HG03442 (cell line): ENCODE measurements around the gene SGMS1.
A peak's percentile ranks its signal among the peaks of the same experiment; 100 is the strongest.

ENCODE experiments used
- ATAC-seq: cut with Tn5 transposase; IDR thresholded peaks from one replicate; pipeline ENCODE4 v1.9.1; 2021; ENCODE audit warnings: mild to moderate bottlenecking, moderate library complexity; ENCODE audit not compliant: unreplicated experiment

Gene SGMS1

DNA sequence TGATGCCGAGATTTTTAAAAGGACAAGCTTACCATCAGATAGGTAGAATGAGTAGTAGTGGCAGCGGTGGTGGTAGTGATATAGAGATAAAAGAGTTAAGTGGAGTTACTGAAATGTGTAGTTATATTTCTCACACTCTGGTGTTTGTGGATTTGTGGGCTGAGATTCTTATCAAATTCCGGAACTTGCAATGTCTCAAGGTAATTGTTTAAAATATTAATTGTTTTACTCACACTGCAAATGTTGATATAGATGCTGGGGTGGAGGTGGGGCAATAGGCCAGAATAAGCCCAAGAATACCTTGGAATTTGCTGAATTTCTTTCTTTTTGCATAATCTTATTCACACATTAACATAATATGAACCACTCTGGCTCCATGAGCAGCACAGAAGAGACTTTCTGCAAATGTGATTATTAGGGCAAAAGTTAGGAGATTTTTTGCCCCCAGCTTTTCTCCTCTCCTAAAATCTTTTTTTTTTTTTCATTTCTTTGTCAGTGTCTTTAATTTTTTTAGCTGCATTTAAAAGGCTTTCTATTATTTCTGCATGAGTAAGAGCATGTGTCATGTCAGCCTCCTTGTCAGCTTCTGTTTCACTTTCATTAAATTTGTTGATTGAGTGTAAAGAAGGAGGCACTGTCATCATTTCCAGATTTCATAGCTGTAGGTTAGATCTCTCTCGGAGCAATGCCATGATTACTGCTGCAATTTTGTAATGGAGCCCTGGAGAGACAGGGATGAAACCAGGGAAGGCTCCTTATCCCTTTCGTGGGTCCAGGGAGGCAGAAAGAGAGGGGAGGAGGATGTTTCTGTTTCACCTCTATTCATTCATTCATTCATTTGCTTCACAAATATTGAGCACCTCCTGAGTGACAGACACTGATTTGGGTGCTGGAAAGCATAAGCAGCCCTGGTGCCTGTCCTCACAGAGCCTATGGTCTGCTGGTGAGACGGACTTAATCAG is 13.1 kb upstream of the SGMS1 start:
- peak; percentile 90 for ATAC-seq

DNA sequence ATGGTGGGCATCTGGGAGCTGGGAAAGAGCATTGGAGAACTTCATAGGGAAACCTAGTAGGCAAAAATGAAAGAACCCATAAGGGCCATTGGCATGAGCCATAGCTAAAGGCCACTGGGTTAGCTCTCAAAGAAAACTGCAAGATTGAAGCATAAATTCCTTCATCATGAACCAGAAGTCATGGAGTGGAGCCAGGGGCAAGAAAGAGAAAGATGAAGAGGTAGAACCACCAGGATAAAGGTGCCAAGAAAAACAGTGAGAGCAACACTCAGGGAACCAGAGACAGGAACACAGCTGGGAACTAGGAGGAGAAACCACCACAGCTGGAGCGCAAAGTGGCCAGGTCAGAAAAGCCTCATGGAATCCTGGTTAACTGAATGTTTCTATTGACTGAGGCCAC is 11.5 kb upstream of the SGMS1 start:
- ATAC-seq = no peak

DNA sequence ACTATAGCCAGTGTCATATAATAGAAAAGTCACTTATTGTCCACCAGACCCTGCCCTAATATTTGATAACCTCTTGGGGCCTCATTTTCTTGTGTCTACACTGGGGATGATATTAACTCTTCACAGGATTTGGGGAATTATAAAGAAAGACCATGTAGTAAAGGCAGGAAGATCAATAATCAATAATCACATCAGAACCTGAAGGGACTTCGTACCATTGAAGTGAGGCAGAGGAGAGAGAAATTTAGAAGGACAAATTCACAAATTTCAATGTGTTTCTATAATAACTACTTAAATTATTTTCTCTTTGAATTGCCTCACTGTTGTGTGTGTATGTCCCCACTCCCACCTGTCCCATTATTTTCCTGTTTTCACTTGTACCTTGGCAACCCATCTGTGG is 10.7 kb upstream of the SGMS1 start:
- ATAC-seq = no peak

DNA sequence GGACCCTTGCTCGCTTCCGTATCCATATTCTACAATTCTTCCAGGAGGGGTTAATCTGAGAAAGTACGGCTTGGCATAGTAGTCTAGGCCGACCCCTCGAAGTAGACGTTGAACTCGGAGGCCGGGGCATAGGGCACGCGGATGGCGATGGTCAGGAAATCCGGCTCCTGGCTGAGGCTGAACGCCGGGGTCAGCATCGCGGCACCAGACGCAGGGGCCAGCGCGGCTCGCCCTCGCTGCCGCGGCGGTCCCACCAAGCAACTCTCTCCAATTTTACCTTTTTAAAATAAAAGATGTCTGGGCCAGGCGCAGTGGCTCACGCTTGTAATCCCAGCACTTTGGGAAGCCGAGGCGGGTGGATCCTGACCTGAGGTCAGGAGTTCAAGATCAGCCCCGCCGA is 7.3 kb upstream of the SGMS1 start:
- no peak for ATAC-seq

DNA sequence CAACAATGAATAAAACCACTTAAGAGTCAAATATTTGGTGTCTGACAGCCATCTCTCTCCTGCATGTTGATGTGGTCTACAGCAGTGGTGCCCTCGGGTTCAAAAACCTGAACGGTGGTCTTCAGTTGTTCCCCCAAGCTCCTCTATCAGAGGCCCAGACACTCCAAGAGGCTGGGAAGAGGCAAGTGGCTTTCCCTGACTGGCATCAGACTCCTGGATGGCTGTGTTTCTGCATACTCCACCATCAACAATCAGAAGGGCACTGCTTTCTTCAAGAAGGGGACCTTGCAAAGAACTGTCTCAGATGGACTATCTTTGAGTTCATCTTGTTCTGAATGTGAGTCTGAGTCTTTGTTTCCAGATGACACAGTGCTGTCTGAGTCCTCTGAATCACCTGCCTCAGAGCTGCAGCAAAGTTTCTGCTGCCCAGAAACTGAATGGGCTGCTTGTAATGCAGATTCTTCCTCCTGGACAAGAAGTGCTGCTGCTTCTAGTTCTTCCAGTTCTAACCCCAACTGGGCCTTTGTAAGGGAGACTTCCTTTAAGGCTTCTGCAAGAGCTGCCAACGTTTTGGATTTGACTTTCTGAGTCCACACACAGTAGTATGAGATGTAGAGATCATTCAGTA is 5.9 kb upstream of the SGMS1 start:
- ATAC-seq = no peak

DNA sequence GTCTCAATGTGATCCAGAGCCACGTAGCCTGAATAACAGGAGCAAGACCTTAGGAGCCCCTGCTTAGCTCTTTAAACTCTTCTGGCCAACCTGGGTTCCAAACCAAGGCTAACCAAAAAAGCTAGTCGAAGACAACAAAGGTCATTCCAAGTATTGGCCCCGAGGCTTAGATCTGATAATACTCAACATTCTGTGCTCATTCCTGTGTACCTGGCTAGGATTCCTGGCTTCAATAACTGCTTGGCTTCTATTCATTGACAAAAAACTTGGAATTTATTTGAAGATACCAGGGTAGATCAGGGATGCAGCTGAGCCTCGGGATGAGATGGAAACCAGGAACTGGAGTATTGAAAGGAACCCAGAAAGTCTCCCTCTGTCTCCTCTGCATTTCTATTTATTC is 4.1 kb upstream of the SGMS1 start:
- ATAC-seq = no peak

DNA sequence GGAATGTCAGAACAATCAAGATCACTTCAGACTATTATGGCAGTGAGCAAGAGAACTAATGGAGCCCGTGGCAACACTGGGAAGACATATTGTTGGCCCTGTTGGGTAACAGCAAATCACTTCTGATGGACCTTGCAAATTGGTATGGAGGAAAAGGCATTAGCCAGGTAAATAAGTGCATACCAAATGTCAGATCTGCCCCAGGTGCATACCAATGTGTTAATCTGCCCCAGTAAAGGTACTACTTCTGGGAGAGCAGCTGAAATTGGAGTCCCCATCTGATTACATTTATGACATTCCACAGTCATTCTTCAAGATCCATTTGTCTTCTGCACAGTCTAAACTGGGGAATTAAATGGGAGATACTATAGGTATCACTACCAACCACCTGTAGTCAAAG is 3.7 kb upstream of the SGMS1 start:
- no peak for ATAC-seq

DNA sequence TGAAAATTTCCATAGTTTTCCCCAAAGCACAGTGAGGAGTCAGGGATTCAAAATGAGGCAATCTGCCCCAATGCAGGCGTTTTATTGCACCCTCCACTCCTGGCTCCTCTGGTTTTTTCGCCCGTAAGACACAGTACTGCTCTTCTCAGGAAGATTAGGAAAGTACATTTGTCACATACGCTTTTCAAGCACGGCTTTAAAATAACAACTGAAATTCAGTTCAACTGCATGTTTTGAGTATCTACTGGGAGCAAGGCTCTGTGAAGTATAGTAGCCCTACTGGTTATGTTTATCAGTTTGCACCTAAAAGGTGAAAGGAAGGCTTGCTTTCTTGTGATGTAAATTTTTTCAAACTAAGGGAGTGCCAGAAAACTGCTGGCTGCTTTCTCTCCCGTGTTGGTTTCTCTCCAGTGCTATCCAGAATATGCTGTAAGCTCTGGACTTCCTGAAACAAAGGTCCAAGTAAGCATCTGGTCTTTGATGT is 1.9 kb upstream of the SGMS1 start:
- ATAC-seq = no peak

DNA sequence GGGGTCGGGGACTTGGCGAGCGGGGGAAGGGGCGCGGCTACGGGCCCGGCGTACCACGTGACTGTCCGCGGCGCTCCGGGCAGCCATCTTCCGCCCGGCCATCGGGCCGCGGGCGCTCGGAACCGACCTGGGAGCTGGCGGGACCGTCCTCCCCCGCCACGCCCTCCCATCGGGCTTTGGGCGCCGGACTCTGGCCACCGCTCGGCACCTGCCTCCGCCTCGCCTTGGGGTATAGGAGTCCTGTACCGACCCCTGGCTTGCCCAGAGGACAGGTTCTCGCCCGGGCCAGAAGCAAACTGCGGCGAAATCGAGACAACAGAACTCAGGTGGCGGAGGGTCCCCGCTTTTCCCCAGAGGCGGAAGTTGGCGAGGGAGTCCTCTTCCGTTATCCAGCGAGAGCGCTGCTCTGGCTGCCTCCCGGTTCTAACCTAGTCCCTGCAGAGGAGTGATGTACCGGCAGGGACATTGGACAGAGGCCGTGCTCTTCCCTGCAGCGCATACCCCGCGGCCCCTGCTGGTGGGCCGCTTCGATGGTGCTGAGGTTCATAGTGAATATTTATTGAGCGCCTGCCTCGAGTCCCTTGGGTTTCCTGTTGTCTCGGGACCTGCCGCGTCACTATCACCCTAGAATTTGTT is 1.2 kb upstream of the SGMS1 start:
- ATAC-seq = peak; percentile 40

DNA sequence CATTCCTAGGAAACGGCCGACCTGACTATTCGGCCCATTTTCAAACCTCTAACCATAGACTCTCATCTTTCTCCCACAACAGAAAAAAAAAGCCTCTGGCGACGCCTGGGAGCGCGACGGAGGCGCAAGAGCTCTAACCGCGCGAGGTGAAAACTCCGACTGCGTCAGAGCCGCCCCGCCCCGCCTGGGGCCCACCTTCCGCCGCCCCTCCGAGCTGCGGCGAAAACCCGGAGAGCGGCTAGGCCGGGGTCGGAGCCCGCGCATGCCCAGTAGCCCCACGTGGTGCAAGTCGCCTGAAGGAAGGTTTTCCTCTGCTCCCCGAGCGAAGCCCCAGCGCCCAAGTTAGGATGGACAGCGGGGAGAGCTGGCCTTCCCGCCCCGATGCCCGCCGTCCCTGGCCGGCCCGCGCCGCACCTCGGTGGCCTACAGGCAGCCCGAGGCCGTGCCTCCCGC is 683 bp upstream of the SGMS1 start:
- peak; percentile 51 for ATAC-seq

DNA sequence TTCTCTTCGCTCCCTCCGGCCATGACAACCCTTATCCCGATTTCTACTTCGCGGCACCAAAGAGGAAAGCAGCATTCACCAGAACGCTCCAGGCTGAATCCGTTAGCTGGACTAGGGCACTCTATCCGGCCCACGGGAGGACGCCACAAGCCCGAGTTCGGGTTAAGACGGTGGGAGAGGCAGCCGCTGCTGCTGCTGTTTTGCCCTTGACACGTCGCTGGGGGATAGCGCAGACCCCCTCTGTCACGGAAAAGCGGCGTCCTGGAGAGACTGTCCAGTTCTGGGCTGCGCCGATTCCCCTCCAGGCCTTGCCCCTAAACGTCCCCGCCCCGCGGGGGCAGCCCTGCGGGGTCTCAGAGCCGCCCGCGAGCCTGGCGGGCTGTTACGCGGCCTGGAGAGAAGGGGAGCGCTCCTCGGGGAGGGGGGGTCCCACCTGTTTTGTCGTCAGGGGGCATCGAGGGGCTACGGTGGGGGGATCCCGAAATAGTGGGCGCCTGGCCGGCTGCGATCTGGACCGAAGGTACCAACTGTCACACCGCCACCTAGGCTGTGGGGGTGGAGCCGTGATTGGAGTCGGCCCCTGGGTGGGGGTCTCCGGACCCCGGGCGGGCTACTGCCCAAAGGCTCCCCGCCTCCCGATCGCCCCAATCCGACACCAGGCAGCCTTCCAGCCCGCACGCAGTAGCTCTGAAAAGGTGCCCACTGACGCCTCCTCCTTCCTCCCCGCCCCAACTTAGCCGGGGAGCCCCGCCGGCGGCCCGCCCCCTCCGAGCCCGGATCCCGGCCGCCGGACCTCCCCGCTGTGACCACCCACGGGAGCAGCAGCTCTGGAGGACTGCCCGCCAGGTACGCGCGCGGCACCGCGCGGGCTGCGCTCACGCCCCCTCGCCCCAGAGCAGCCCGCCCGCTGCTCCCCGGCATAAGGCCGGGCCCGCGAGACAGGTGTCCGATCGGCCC is 772 bp downstream of the SGMS1 start:
- ATAC-seq = peak; percentile 8

DNA sequence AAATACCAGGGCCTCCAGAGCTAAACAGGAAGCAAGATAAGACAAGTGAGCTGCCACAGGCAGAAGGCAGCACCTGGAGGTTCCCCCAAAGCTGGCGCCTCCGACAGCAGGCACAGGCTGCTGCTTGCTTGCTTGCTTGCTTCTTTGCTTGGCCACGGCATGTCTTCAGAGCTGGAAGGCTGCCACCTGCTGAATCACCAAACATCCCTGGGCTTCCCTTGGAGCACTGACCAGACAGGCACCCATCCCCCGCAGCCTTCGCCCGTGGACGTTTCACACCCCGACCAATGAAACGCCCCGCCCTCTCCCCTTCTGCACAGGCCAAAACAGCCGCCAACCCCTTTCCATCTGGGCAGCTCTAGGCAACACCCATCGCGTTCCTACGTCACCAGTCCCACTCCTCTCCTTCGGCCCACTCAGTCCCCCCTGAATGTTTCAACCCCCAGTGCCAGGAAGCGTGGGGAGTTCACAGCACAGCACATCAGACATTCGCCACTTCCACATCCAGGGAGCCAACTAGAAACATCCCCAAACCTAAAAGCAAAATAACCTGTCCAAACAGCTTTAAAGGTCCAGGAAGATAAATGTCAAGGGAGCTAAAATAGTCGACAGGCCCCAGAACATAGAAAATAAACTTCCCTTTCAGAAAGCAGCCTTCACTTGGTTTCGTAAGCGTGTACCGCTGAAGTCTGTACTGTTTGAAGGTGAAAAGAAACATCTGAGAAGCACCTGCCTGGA is 1.6 kb downstream of the SGMS1 start:
- peak; percentile 18 for ATAC-seq

DNA sequence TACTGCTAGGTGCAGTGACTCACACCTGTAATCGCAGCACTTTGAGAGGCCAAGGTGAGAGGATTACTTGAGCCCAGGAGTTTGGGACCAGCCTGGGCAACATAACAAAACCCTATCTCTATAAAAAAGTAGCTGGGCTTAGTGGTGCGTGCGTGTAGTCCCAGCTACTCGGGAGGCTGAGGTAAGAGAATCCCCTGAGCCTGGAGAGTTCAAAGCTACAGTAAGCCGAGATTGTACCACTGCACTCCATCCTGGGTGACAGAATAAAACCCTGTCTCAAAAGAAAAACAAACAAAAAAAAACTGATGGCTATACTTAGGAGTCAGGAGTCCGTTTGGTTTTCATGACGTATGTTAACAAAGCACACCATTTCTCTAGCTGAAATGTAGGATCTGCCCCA is 2.9 kb downstream of the SGMS1 start:
- ATAC-seq = no peak

DNA sequence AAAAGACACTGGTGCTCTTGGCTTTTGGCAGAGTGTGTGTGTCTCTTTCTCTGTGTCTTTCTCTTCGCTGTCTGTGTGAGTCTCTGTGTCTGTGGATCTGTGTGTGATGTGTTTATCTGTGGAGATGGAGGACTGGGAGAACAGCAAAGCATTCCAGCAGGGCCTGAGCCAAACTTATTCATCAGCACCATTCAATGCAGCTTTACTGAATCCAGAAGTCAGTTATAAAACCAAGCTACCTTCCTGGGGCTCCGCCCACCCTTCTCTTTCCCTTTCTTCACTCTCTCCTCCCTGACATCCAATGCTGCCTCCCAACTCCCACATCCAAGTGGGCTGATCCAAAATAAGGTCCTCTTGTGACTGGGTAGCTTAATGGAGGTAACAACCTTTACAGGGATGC is 3.9 kb downstream of the SGMS1 start:
- no peak for ATAC-seq

DNA sequence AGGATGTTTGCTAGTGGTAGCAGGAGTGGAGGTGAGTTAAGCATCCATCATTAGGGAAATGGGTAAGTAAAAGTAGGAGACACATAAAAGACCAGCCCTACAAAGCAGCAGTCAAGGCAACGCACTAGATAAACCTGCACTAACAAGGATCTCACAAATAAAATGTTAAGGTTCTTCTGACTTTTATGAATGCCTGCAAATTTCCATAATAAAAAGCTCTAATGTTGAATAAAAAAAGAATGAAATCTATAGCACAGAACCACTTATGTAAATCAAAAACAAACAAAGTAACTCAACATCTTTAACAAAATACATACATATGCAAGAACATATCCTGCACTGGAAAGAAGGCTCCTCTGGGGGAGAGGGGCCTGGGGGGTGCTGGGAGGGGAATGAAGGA is 4.6 kb downstream of the SGMS1 start:
- no peak for ATAC-seq

DNA sequence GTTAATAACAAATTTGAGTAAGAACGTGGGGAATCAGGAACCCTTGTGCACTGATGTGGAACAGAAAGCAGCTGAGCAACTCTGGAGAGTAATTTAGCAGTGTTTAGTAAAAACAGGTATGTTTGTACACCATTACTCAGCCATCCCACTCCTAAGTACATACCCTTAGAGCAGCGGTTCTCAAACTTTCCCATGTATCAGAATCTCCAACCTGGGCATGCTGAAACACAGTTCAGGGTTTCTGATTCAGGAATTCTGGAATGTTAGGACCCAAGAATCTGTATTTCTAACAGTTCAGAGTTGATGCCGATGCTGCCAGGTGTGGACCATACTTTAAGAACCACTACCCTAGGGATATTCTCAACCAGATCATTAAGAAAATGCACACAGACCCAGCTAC is 5.1 kb downstream of the SGMS1 start:
- ATAC-seq = no peak

DNA sequence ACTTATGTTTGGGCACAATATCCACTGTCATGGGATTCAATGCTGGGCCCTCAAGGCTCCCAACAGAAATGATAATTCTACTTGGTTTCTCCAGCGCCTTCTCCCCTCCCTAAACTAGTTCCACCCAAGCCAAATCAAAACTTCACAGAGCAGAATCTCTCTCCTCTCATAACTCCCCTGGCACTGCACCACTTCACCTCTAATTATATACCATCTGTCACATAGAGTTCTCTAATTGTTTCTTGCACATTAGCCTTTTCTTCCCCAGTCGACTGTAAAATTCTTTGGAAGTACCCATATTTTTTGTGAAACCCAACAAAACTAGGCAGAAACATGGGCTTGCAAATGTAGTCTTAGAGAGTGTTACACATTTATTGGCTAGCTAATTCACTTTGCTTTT is 8.1 kb downstream of the SGMS1 start:
- ATAC-seq = no peak

DNA sequence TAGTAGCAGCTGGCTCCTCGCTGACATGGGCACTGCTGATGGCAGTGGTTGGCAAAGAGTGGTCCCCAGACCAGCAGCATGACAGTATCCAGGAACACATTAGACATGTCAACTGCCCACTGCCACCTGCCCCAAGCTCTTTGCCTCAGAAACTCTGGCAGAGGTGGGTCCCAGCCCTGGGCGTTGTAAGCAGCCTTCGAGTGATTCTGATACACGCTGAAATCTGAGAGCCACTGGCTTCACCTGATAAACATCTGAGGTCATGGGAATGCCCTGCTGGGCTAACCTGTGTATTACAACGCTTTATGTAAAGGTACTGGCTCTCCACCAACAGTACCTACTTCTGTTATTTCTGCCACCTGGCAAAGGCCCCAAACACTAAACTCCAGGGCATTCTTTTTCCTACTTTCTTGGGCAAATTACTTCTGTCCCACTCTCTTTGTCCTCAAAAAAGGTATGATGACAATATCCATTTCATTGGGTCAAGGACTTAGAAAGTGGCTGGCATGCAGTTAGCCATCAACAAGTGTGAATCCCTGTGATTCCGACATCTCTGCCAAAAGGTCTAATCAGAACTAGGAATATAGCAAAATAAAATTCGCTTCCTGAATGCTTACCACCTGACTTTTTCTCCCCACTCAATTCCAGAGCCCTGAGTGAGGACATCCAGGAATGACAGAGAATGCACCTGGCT is 9.2 kb downstream of the SGMS1 start:
- ATAC-seq = peak; percentile 48

DNA sequence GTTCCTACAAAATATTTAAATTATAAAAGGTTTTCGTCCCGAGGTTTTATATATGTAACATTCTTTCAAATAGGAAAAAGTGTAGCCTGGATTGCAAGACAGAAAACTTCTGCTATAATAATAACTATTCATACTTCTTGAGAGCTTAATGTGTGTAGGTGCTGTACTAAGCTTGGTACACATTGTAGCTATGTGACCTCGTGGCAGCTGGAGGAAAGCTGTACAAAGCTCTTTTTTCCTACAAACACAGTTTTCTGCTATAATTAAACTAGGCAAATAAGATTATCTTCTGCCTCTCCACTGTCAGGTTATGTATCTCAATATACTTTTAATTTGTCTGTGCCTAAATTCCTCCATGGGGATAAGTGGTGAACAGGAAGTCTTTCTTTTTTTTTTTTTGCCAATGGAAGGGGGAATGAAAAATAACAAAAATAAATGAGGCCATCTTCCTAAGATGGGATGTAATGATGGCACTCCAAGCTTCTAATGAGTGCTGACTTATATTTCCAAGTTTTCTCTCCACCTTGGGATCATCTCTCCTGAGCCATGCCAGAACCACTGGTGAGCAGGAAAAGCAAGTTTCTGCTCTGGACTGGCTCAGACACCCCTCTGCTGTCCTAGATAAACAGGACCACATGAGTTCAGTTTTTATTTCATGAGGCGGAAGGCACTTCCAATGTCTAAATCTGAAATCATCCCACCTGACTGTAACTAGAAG is 9.9 kb downstream of the SGMS1 start:
- ATAC-seq = no peak
